ENCODE results near the gene KIF6.

DNA sequence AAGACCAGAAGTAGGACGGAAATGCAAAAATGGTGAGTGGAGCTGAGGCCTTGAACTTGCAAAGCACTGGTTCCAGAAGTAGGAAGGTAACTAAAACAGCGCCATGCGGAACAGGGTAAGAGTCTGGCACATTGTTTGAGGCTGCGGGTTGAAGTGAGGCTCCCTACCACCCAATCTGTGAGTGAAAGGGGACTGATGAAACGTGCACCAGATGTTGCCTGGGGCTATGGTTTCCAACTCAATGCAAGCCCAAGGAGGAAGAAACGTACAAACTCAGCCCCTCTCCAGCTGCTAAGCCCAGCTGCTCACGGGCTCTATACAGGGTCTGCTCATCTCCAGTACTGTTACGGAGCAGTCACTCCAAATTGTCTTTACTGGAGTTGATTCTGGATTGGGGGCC, 334.0 kb downstream of the KIF6 start:
- TF ChIP-seq, protein P1, sequence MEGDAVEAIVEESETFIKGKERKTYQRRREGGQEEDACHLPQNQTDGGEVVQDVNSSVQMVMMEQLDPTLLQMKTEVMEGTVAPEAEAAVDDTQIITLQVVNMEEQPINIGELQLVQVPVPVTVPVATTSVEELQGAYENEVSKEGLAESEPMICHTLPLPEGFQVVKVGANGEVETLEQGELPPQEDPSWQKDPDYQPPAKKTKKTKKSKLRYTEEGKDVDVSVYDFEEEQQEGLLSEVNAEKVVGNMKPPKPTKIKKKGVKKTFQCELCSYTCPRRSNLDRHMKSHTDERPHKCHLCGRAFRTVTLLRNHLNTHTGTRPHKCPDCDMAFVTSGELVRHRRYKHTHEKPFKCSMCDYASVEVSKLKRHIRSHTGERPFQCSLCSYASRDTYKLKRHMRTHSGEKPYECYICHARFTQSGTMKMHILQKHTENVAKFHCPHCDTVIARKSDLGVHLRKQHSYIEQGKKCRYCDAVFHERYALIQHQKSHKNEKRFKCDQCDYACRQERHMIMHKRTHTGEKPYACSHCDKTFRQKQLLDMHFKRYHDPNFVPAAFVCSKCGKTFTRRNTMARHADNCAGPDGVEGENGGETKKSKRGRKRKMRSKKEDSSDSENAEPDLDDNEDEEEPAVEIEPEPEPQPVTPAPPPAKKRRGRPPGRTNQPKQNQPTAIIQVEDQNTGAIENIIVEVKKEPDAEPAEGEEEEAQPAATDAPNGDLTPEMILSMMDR (IDR thresholded peaks at IDR 0.05), result no peak
- no peak for TF ChIP-seq EZH2 (IDR thresholded peaks at IDR 0.05; ENCODE audit: borderline replicate concordance, insufficient read depth, low read depth, low read length, poor library complexity, severe bottlenecking)

All from B cell (primary cell).